ENCODE results near the gene CCDC122. TPM values are rescaled to one million over a fixed set of nuclear protein-coding genes. Genes with fewer than 3 reads are reported as not detected.

The CCDC122 gene
- total and polyA plus RNA-seq, 4 donors: 1.9 to 7.7 (median 6.6) TPM

GRCh38 chr13:43883631-43884030 is 4.1 kb upstream of the CCDC122 start:
- no peak for TF ChIP-seq CTCF (IDR thresholded peaks at IDR 0.05; ENCODE audit: control extremely low read depth, extremely low read depth)

GRCh38 chr13:43881580-43881979 is 2.0 kb upstream of the CCDC122 start:
- no peak for ATAC-seq (ENCODE audit: insufficient read depth, low FRiP score)
- TF ChIP-seq CTCF (IDR thresholded peaks at IDR 0.05; ENCODE audit: control extremely low read depth, extremely low read depth): no peak
- H3K27ac ChIP-seq (ENCODE audit: low read depth in 1 of 2, low read length in 1 of 2): no peak overlapping the region

More at GRCh38 chr13:43883631-43884030, 4.1 kb upstream of the CCDC122 start:
- H3K9ac ChIP-seq (ENCODE audit: insufficient read depth in 1 of 2, low read length in 2 of 2): no peak overlapping the region
- H3K4me1 ChIP-seq (ENCODE audit: control insufficient read depth in 5 of 5, insufficient read depth in 5 of 5, low read length in 5 of 5): peaks cover 0 to 15% (median 0%) of the 10 kb centered on the region in 5 donors
- H3K4me3 ChIP-seq: no peak overlapping the region
- WGBS, 2 donors: 96 to 99% methylated on average over 3 of the region's 3 CpGs
- no peaks in the 10 kb centered on the region for H3K9me3 ChIP-seq (ENCODE audit: control insufficient read depth in 4 of 4, insufficient read depth in 3 of 4, low read length in 3 of 4)
- no peak for DNase-seq
- ATAC-seq (ENCODE audit: insufficient read depth, low FRiP score): no peak
- peaks cover 0 to 1% (median 0%) of the 10 kb centered on the region in 4 donors for H3K36me3 ChIP-seq (ENCODE audit: control insufficient read depth in 4 of 4, insufficient read depth in 4 of 4, low read length in 4 of 4)
- no peak overlapping the region for H3K27ac ChIP-seq (ENCODE audit: low read depth in 1 of 2, low read length in 1 of 2)
- H3K27me3 ChIP-seq (ENCODE audit: control insufficient read depth in 3 of 3, insufficient read depth in 3 of 3, low read length in 2 of 3): peaks cover 0 to 7% (median 0%) of the 10 kb centered on the region in 3 donors

GRCh38 chr13:43880926-43881325 is 1.4 kb upstream of the CCDC122 start:
- Histone ChIP-seq H3K4me3 (no peak overlapping the region), H3K27me3 (ENCODE audit: control insufficient read depth in 3 of 3, insufficient read depth in 3 of 3, low read length in 2 of 3) (peaks cover 0 to 7% (median 0%) of the 10 kb centered on the region in 3 donors), H3K9ac (ENCODE audit: insufficient read depth in 1 of 2, low read length in 2 of 2) (no peak overlapping the region), H3K4me1 (ENCODE audit: control insufficient read depth in 5 of 5, insufficient read depth in 5 of 5, low read length in 5 of 5) (peaks cover 0 to 29% (median 0%) of the 10 kb centered on the region in 5 donors), H3K9me3 (ENCODE audit: control insufficient read depth in 4 of 4, insufficient read depth in 3 of 4, low read length in 3 of 4) (no peaks in the 10 kb centered on the region), H3K36me3 (ENCODE audit: control insufficient read depth in 4 of 4, insufficient read depth in 4 of 4, low read length in 4 of 4) (no peaks in the 10 kb centered on the region), H3K27ac (ENCODE audit: low read depth in 1 of 2, low read length in 1 of 2) (no peak overlapping the region)
- ATAC-seq (ENCODE audit: insufficient read depth, low FRiP score) (no peak), DNase-seq (peak in 2 of 3 donors; percentile 45 to 48)
- no peak for TF ChIP-seq CTCF (IDR thresholded peaks at IDR 0.05; ENCODE audit: control extremely low read depth, extremely low read depth)

More at GRCh38 chr13:43881580-43881979, 2.0 kb upstream of the CCDC122 start:
- no peaks in the 10 kb centered on the region for H3K36me3 ChIP-seq (ENCODE audit: control insufficient read depth in 4 of 4, insufficient read depth in 4 of 4, low read length in 4 of 4)
- no peak for DNase-seq
- H3K4me3 ChIP-seq: no peak overlapping the region
- H3K27me3 ChIP-seq (ENCODE audit: control insufficient read depth in 3 of 3, insufficient read depth in 3 of 3, low read length in 2 of 3): peaks cover 0 to 7% (median 0%) of the 10 kb centered on the region in 3 donors
- no peak overlapping the region for H3K9ac ChIP-seq (ENCODE audit: insufficient read depth in 1 of 2, low read length in 2 of 2)
- H3K4me1 ChIP-seq (ENCODE audit: control insufficient read depth in 5 of 5, insufficient read depth in 5 of 5, low read length in 5 of 5): peaks cover 0 to 29% (median 0%) of the 10 kb centered on the region in 5 donors
- no peaks in the 10 kb centered on the region for H3K9me3 ChIP-seq (ENCODE audit: control insufficient read depth in 4 of 4, insufficient read depth in 3 of 4, low read length in 3 of 4)

All from lung (tissue), 12 donors.